NCI-H69 (cell line): Measurements from ENCODE around the gene AFTPH.

Source experiments
- DNase-seq: peaks from one replicate; lab custom pipeline; 2025; lab: John Stamatoyannopoulos, UW

Gene AFTPH

GRCh38 chr2:64612575-64613195 is 88.6 kb downstream of the AFTPH start:
- DNase-seq = no peak

- no peak for DNase-seq
Observed at GRCh38 chr2:64613276-64613675, 89.1 kb downstream of the AFTPH start.

GRCh38 chr2:64615192-64615763 is 91.2 kb downstream of the AFTPH start:
- DNase-seq = no peak

GRCh38 chr2:64615844-64616536 is 91.9 kb downstream of the AFTPH start:
- DNase-seq = peak; percentile 17

DNA sequence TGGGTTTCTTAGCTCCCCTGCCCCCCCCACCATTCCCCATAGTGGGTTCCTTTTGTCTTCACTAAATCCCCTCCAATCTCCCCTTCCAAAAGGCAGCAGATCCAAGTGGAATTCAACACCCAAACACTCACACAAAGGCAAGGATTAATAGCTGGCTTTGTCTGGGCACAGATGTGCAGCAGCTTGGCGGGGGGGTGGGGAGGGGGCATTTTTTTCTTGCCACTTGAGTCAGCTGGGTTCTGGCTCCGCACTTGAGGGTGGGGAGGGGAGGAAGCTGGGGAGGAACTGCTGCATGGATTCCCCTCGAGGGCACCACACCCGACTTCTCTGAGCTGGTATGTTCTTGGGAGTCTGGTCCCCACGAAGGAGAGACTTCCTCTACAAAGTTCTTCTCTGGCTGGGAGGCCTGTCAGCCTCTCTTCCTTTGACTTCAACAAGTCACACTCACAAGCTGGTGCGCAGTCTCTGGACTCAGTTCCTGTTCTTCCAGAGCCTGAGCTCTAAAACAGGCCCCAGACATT is 93.6 kb downstream of the AFTPH start:
- peak; percentile 82 for DNase-seq

GRCh38 chr2:64620661-64621060 is 96.5 kb downstream of the AFTPH start:
- DNase-seq = no peak

GRCh38 chr2:64622443-64623241 is 98.5 kb downstream of the AFTPH start:
- DNase-seq = no peak

DNA sequence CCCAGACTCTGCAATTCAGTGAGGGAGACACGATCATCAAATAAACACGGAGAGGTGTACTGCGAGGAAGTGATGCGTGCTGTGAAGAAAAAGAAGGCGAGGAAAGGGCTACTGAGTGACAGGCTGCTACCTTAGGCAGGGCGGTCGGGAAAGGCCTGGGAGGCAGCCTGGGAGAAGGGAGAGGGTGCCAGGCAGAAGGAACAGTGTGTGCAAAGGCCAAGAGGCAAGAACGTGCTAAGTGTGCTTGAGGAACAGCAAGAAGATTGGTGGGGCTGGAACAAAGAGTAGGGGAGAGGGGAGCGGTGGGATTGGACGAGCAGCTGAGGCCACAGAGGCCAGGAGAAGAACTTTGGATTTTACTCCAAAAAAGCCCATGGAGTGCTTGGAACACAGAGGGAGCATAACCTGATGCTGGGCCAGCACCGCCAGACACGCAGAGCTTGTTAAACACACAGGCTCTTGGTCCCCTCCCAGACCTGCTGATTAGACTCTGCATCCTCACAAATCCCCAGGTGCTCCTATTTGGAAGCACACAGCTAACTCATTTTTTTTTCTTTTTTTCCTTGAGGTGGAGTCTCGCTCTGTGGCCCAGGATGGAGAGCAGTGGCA is 99.2 kb downstream of the AFTPH start:
- DNase-seq = no peak

GRCh38 chr2:64624108-64624610 is 100.0 kb downstream of the AFTPH start:
- no peak for DNase-seq

DNA sequence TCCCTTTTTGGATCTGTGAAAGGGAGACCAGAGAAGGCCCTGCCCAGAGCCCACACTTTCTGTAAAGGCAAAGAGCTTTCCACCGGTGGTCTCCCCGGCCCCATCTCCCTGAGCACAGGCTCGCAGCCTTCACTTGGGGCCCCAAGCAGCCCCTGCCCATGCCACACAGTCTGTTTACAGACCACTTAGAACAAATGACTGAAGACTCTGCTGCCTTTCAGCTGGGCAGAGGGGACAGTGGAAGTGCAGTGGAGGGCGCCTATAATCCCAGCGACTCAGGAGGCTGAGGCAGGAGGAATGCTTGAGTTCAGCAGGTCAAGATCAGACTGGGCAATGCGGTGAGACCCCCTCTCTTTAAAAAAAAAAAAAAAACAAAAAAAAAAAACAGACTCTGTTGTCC is 100.7 kb downstream of the AFTPH start:
- DNase-seq = no peak

- DNase-seq = peak; percentile 17
Observed at GRCh38 chr2:64625299-64626145, 101.4 kb downstream of the AFTPH start.

- DNase-seq = no peak
Observed at GRCh38 chr2:64626146-64626809, 102.2 kb downstream of the AFTPH start.

GRCh38 chr2:64626963-64627760 is 103.0 kb downstream of the AFTPH start:
- DNase-seq = peak; percentile 90

DNA sequence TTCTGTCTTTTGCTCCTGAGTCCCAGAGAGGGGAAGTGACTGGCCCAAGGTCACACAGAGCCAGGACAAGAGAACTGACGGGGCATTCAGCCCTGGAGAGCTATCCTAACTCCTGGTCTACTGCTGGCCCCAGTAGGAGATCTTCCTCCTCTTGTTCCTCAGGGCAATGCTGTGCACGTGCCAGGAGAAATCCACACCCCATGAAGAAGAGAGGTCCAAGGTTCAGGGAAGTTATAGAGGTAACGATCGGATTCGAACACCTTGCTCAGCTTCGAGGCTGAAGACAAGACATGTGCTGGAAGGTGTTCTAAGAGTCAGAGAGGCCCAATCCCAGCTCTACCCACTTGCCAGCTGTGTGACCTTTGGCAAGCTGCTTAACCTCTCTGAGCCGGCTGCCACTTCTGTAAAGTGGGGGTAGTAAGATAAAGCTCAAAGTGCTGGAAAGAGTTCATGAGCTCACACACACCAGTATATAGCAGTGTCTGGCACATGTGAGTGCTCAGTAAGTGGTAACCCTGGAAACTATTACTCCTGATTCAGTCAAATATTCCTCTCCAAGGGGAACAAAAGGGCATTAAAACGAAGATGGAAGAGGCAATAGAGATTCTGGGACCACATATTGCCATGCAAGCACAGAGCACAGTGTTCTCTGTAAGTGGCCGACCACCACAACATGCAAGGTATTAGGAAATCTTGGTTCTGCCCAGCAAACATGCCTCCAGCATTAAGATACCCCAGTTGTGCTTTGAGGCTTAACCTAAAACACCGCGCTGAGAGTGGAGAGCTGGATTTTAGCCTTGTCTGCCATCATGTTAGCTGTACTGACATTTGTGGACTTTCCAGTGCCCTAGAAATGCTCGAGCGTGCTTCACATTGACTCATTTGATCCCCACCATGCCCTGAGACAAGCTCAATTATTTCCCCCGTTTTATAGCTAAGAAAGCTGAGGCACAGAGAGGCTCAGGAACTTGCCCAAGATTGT is 104.0 kb downstream of the AFTPH start:
- no peak for DNase-seq

GRCh38 chr2:64629329-64629781 is 105.2 kb downstream of the AFTPH start:
- no peak for DNase-seq

- DNase-seq = no peak
Observed at GRCh38 chr2:64629875-64630274, 105.7 kb downstream of the AFTPH start.

GRCh38 chr2:64630752-64631151 is 106.6 kb downstream of the AFTPH start:
- DNase-seq = no peak

DNA sequence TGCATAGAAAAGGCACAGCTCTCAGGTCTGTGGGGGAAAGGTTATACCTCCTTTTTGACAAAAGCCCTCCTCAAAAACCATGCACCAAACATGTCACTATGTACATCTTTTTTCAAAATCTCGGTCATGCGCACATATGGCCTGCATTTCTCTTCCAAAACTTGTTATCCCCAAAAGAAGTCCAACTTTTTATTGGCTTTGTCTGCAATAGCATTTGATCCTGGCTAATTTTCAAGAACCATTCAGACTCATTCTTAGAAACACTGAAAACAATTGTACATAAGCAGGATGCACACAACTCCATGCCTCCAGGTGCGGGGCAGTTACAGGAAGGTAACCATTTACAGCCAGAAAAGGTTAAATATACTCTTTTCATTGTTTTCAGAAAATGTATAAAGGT is 107.6 kb downstream of the AFTPH start:
- DNase-seq = no peak
